Small intestine (tissue), 7 donors: ENCODE data around the gene C8G. TPM values are rescaled to one million over a fixed set of nuclear protein-coding genes. Genes with fewer than 3 reads are reported as not detected.

Source experiments
- DNase-seq, 2 donors: peaks; one replicate each; pipeline versions ENCODE4 v3.0.0 to v3.0.0-alpha.2; 2013
- FAIRE-seq: peaks from 2 replicates; lab custom pipeline; 2012; peaks lifted over from hg19 to GRCh38; lab: Jason Lieb, UNC
- H3K27ac ChIP-seq, 3 donors: one replicate each; pipeline ENCODE4 v1.5.1; 2013; ENCODE audit warnings: low read length in 2 of 3, mild to moderate bottlenecking in 2 of 3, control low read depth in 1 of 3, inconsistent platforms in 1 of 3, low read depth in 1 of 3, moderate library complexity in 1 of 3
- H3K27me3 ChIP-seq, 3 donors: one replicate each; pipeline ENCODE4 v1.6.1; 2013; ENCODE audit warnings: low read length in 3 of 3, inconsistent platforms in 1 of 3; ENCODE audit not compliant: control insufficient read depth in 3 of 3, insufficient read depth in 3 of 3
- H3K36me3 ChIP-seq, 3 donors: one replicate each; pipeline ENCODE4 v1.6.1; 2013; ENCODE audit warnings: low read length in 3 of 3, inconsistent platforms in 1 of 3, low read depth in 1 of 3, mild to moderate bottlenecking in 1 of 3, moderate library complexity in 1 of 3; ENCODE audit not compliant: control insufficient read depth in 3 of 3, insufficient read depth in 2 of 3
- H3K4me1 ChIP-seq, 3 donors: one replicate each; pipeline ENCODE4 v1.6.1; 2013; ENCODE audit warnings: low read length in 2 of 3, inconsistent platforms in 1 of 3, low read depth in 1 of 3, mild to moderate bottlenecking in 1 of 3, moderate library complexity in 1 of 3; ENCODE audit not compliant: control insufficient read depth in 3 of 3, insufficient read depth in 2 of 3
- H3K4me3 ChIP-seq, 3 donors: one replicate each; pipeline ENCODE4 v1.5.1; 2013; ENCODE audit warnings: low read length in 3 of 3, control low read depth in 1 of 3, inconsistent platforms in 1 of 3, low read depth in 1 of 3, mild to moderate bottlenecking in 1 of 3, moderate library complexity in 1 of 3
- H3K9me3 ChIP-seq, 2 donors: one replicate each; pipeline ENCODE4 v1.6.1; 2013; ENCODE audit warnings: low read depth in 1 of 2, low read length in 1 of 2; ENCODE audit not compliant: control insufficient read depth in 2 of 2, insufficient read depth in 1 of 2
- WGBS, 3 donors: extraction: QIAGEN DNeasy Blood & Tissue Kit; methylation state at CpG; one replicate each; pipeline ENCODE4 v1.1.7; 2013; 5-methylcytosine and 5-hydroxymethylcytosine counted together
- polyA plus RNA-seq, 4 donors: library from polyadenylated mRNA; stranded (reverse) in 3 of 4; unstranded in 1 of 4; fragments of 200-250 nt in 3 of 4; fragments of 120-200 nt in 1 of 4; gene quantifications; one replicate each; pipeline versions ENCODE4 v1.2.1 to v1.2.3, GENCODE V29; 2013
- donor health status: healthy with polysubstance abuse.
- donor health status: control.
- donor health status: control.
- donor health status: Bipolar disorder and iron deficiency.
- donor health status: healthy.

Gene C8G
- polyA plus RNA-seq, 4 donors: 13.6 to 106 (median 61.3) TPM

DNA sequence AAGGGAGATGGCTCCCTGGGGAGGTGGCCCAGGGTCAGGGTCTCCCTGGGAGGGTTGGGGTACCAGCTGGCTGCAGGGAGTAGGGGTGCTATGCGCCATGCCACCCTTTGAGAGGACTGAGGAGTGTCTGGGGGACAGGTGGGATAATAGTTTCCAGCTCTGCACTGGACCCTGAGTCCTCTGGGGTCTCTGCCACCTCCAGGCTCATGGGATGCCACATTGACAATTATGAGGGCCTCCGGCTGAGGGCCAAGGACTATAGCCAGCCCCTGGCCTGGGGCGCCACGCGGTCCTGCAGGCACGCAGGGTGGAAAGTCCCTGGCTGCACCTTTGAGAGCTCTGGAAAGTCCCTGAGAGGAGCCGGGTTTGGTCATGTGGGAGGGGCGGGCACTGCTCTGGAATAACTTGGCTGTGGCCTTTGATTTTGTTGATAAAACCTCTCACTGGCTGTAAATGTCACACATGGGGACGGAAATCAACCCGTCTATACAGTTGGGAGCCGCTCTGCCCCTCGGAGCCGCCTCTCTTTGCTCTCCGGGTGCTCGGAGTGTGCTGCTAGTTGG lies 42.7 kb upstream of the C8G start:
- H3K4me1 ChIP-seq: peaks cover 3 to 36% (median 9%) of the 10 kb centered on the region in 3 donors

DNA sequence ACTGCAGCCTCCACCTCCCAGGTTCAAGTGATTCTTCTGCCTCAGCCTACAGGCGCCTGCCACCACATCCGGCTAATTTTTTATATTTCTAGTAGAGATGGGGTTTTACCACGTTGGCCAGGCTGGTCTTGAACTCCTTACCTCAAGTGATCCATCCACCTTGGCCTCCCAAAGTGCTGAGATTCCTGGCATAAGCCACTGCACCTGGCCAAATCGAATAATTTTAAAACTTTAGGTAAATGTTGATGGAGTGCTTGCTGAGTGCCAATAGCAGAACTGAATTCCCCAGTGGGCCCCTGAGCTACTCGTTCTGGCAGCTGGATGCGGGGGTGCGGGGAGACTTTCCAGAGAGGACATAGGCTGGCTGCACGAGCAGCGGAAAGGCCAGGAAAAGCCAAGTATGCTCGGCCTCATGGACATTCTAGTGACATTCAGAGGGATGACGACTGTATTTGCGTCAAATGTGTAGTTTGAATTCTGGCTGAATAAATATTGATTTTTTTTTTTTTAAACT lies 41.9 kb upstream of the C8G start:
- H3K27me3 ChIP-seq: no peaks in the 10 kb centered on the region
- DNase-seq: peak; percentile 15 to 36
- no peak for FAIRE-seq
- H3K36me3 ChIP-seq: peaks cover under 1 to 84% (median 3%) of the 10 kb centered on the region in 3 donors
- peaks cover under 1 to 36% (median 9%) of the 10 kb centered on the region in 3 donors for H3K4me1 ChIP-seq
- no peak overlapping the region for H3K4me3 ChIP-seq
- H3K27ac ChIP-seq: peak overlapping the region; percentile 85 to 94 (median 88)
- 58 to 64% (median 61%) methylated on average over 12 of the region's 12 CpGs for WGBS, 3 donors
- H3K9me3 ChIP-seq: no peaks in the 10 kb centered on the region

More for the DNA sequence above, 42.7 kb upstream of the C8G start:
- no peak for FAIRE-seq
- 7 to 18% (median 9%) methylated on average over 15 of the region's 15 CpGs for WGBS, 3 donors
- peak overlapping the region; percentile 85 to 98 (median 94) for H3K27ac ChIP-seq
- peak; percentile 90 to 94 for DNase-seq
- H3K36me3 ChIP-seq: peaks cover 0 to 79% (median 2%) of the 10 kb centered on the region in 3 donors
- no peaks in the 10 kb centered on the region for H3K9me3 ChIP-seq
- no peaks in the 10 kb centered on the region for H3K27me3 ChIP-seq
- H3K4me3 ChIP-seq: peak overlapping the region in 1 of 3 donors; percentile 7

DNA sequence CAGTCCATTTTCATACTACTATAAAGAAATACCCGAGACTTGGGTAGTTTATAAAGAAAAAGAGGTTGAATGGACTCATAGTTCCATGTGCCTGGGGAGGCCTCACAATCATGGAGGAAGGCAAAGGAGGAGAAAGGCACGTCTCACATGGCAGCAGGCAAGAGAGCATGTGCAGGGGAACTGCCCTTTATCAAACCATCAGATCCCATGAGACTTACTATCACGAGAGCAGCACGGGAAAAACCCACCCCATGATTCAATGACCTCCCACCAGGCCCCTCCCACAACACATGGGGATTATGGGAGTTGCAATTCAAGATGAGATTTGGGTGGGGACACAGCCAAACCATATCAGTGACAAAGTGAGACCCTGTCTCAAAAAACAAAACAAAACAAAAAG lies 38.8 kb upstream of the C8G start:
- no peak for DNase-seq
- H3K4me3 ChIP-seq: no peak overlapping the region
- H3K4me1 ChIP-seq: peaks cover 0 to 22% (median 9%) of the 10 kb centered on the region in 3 donors
- FAIRE-seq: no peak
- H3K9me3 ChIP-seq: no peaks in the 10 kb centered on the region
- 66 to 80% (median 75%) methylated on average over 4 of the region's 4 CpGs for WGBS, 3 donors
- H3K27me3 ChIP-seq: no peaks in the 10 kb centered on the region
- no peak overlapping the region for H3K27ac ChIP-seq
- H3K36me3 ChIP-seq: peaks cover 5 to 82% (median 8%) of the 10 kb centered on the region in 3 donors

DNA sequence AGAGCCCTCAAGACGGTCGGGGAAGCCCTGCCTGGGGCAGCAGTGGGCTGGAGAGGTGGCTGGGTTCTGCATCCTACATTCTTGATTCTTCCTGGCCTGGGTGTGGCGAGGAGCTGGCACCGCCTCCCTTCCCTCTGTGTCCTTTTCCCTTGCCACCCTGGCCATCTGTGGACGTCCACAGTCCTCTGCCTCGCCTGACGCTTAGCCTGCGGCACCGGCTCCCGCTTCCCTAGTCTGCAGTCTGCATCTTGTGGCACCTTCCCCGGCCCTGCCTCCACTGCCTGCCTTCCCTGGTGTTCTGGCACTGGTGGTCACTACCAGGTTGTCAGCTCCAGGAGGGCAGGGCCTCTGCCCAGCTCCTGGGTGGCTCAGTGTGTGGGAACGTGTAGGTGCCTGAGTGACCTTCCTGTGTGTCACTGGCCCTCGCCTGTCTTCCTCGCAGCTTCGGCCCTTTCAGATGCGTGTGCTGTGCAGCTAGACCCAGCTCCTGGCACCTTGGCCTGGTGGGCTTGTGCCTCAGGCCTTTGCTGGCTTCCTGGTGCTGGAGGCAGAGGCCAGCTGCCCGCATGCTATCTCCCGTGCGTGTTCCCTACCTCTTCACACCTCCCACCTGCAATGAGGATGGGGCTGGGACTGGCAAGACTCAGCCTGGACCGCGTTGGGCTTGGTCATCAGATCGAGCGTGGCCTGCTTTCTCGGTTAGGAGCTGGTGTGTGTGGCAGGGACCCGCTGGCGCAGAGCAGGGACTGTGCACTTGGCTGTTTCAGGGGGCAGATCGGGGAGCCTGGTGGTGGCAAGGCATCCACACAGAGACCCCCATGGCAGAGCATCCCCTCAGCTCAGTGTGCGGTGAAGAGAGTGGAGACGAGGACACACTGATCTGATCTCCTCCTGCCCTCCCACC lies 37.8 kb upstream of the C8G start:
- peaks cover 0 to 12% (median 3%) of the 10 kb centered on the region in 3 donors for H3K4me1 ChIP-seq
- DNase-seq: no peak
- no peak overlapping the region for H3K4me3 ChIP-seq
- FAIRE-seq: no peak
- H3K36me3 ChIP-seq: peaks cover 5 to 78% (median 8%) of the 10 kb centered on the region in 3 donors
- no peaks in the 10 kb centered on the region for H3K9me3 ChIP-seq
- H3K27me3 ChIP-seq: no peaks in the 10 kb centered on the region
- no peak overlapping the region for H3K27ac ChIP-seq
- WGBS, 3 donors: 94 to 96% (median 95%) methylated on average over 29 of the region's 29 CpGs

DNA sequence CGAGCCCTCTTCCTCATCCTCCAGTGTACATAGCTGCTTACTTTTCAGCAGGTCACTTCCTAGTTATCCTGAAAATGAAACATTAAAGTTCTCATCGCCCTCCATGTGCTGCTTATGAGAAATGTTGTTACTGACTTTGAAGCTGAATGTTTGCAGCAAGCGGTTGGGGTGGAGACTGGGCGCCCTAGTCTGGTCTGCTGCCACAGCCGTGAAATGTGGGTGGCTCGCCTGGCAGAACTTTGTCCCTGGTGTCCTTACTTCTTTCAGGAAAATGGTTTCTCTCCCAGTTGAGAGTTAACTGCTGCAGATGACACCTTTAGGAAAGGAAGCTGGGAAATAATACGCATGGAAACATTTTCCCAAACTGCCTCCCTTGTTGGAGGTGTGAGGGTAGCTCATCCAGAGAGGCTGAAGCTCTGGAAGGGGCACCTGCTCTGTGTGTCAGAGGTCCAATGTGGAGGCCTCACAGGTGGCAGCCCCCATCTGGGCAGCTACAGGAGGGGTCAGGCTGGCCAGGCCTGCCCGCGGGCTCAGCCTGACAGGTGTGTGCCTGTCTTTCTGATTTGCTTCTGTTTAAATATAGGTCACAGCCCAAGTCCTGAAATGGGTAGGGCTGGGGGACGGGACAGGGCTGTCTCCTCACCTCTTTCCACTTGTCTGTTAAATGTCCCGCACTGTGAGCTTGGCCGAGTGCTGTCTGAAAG lies 34.7 kb upstream of the C8G start:
- WGBS, 3 donors: 79 to 86% (median 84%) methylated on average over 12 of the region's 12 CpGs
- no peaks in the 10 kb centered on the region for H3K9me3 ChIP-seq
- H3K36me3 ChIP-seq: peaks cover 10 to 85% (median 12%) of the 10 kb centered on the region in 3 donors
- no peaks in the 10 kb centered on the region for H3K4me1 ChIP-seq
- DNase-seq (no peak), FAIRE-seq (no peak)
- no peak overlapping the region for H3K4me3 ChIP-seq
- H3K27ac ChIP-seq: no peak overlapping the region
- no peaks in the 10 kb centered on the region for H3K27me3 ChIP-seq

DNA sequence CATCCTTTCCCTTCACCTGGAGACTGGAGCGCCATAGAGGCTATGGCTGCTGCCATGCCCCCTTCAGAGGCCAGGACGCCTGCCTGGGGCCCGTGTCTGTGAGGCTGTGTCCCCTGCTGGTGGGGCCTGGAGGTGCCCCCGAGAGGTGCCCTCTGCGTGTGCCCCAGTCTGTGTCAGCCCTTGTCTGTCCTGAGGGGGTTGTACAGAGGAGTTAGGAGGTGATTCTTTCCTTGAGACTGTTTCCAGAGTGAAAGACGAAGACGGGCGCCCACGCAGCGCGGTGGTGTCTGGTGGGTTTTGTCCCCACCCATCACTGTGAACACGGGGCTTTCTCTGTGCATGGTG lies 34.2 kb upstream of the C8G start:
- H3K36me3 ChIP-seq: peaks cover 10 to 89% (median 12%) of the 10 kb centered on the region in 3 donors
- no peaks in the 10 kb centered on the region for H3K4me1 ChIP-seq
- no peak for FAIRE-seq

DNA sequence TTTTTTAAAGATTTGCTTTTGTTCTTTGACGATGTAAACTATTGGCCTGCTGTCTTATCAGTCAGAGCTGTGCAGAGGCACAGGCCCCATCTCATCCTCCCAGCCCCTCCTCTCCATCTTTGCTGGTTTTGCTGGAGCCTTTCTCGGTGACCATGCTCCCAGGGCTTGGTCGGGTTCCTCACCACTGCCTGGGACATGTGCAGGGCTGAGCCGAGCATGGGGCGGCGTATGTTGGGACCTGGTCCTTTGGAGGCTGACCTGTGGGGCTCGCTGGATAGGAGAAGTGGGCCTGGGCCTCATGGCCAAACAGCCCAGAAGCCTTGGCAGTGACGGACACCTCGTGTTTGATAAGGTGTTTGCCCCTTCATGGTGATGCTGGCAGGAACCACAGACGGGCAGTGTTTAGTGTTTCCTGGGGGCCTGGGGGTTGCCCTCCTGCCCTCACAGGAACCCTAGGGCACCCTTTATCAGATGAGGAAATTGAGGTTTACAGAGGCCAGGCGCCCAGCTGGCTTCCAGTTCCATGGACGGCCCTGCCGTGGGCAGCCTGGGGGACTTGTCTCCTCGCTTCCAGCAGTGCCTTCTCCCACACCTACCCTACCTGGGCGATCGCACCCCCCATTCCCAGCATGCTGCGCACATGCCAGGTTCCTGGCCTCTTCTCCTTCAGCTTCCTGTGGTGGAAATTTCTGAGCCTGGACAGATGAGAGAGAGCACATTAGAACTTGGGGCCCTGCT lies 31.2 kb upstream of the C8G start:
- Histone ChIP-seq H3K4me1 (no peaks in the 10 kb centered on the region), H3K9me3 (no peaks in the 10 kb centered on the region), H3K36me3 (peaks cover 7 to 89% (median 14%) of the 10 kb centered on the region in 3 donors), H3K27ac (no peak overlapping the region), H3K27me3 (no peaks in the 10 kb centered on the region), H3K4me3 (no peak overlapping the region)
- DNase-seq (no peak), FAIRE-seq (no peak)
- WGBS, 3 donors: 92 to 94% (median 92%) methylated on average over 17 of the region's 17 CpGs

More for the DNA sequence above, 34.2 kb upstream of the C8G start:
- Histone ChIP-seq H3K9me3 (no peaks in the 10 kb centered on the region), H3K27ac (no peak overlapping the region), H3K4me3 (no peak overlapping the region), H3K27me3 (no peaks in the 10 kb centered on the region)
- DNase-seq: no peak
- 86 to 90% (median 89%) methylated on average over 12 of the region's 12 CpGs for WGBS, 3 donors
